HG02938 (cell line): ENCODE data around the gene MSI1.

Experiments used
- ATAC-seq: cut with Tn5 transposase; IDR thresholded peaks from one replicate; pipeline ENCODE4 v1.9.1; 2021; ENCODE audit warnings: mild to moderate bottlenecking, moderate library complexity; ENCODE audit not compliant: unreplicated experiment

The MSI1 gene

GRCh38 chr12:120377611-120378010 is 8.6 kb upstream of the MSI1 start:
- no peak for ATAC-seq

GRCh38 chr12:120376934-120377572 is 8.1 kb upstream of the MSI1 start:
- ATAC-seq: no peak

- no peak for ATAC-seq
Measured at GRCh38 chr12:120376416-120376815, 7.5 kb upstream of the MSI1 start.

- ATAC-seq: no peak
Measured at GRCh38 chr12:120376009-120376408, 7.0 kb upstream of the MSI1 start.

- no peak for ATAC-seq
Measured at GRCh38 chr12:120373683-120374082, 4.7 kb upstream of the MSI1 start.

GRCh38 chr12:120370343-120371243 is 1.6 kb upstream of the MSI1 start:
- ATAC-seq: no peak

- no peak for ATAC-seq
Measured at GRCh38 chr12:120369603-120370342, 809 bp upstream of the MSI1 start.

GRCh38 chr12:120367924-120368788 is 808 bp downstream of the MSI1 start:
- no peak for ATAC-seq

GRCh38 chr12:120367233-120367923 is 1.6 kb downstream of the MSI1 start:
- no peak for ATAC-seq

- ATAC-seq: no peak
Measured at GRCh38 chr12:120366845-120367232, 2.1 kb downstream of the MSI1 start.

- ATAC-seq: no peak
Measured at GRCh38 chr12:120366341-120366705, 2.6 kb downstream of the MSI1 start.

- ATAC-seq: no peak
Measured at GRCh38 chr12:120365675-120366340, 3.2 kb downstream of the MSI1 start.

- ATAC-seq: no peak
Measured at GRCh38 chr12:120364487-120364886, 4.5 kb downstream of the MSI1 start.

GRCh38 chr12:120363274-120363855 is 5.6 kb downstream of the MSI1 start:
- no peak for ATAC-seq

GRCh38 chr12:120362516-120363273 is 6.3 kb downstream of the MSI1 start:
- ATAC-seq: no peak

- no peak for ATAC-seq
Measured at GRCh38 chr12:120361506-120362208, 7.3 kb downstream of the MSI1 start.

- no peak for ATAC-seq
Measured at GRCh38 chr12:120359128-120359527, 9.8 kb downstream of the MSI1 start.
